DMS79 treated with DMSO at 0.1 percent for 48 hours (cell line): ENCODE data around the gene ITGB1BP1.

ENCODE experiments used
- DNase-seq: peaks from one replicate; lab custom pipeline; 2025; lab: John Stamatoyannopoulos, UW

Gene ITGB1BP1

GRCh38 chr2:9377461-9378097 lies 45.7 kb downstream of the ITGB1BP1 start:
- DNase-seq = no peak

- no peak for DNase-seq
These were observed 47.4 kb downstream of the ITGB1BP1 start for GRCh38 chr2:9375857-9376428.

DNA sequence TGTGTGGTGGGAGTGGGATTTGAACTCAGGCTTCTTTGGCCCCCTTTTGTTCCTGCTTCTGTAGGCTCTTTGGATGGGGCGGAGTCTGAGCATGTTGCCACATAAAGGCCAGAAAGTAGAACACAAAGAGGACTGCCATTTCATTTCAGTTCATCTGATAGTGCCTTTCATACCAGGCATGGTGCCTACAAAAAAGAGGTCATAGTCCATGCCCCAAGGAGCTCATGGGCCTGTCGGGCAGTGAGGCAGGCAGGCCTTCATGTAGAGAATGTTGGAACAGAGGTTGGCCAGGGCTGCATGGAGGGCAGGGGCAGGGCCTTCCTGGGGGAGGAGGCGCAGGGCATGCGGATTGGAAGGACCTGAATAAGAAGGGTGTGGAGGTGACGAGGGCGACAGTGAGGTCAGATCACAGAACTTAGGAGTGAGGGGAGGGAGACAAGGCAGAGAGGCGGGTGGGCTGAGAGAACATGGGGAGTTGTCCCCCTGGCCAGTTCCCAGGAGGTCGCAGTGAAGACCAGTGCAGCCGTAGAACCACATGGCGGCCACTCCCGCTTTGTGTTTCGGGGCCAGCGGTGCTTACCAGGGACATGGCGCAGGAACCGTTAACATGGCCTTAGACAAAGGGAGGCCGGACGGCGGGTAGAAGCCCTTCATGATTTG lies 49.1 kb downstream of the ITGB1BP1 start:
- no peak for DNase-seq

DNA sequence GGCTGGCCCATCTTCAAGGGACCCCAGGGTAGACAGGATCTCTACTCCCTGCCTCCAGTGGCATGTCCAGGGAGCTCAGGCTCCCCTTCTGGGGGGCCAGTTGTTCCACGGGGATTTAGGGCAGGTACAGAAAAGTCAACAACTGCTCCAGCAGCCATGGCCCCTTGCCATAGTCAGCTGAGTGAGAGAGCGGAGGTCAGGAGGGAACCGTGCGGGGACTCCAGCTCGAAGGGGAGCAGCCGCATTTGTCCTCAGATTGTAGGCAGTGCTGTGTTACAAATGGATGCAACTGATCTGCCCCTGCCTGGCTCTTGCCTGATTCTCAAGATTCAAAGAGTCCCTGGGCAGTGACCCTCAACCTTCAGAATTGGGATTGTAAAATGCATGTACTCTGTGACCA lies 49.9 kb downstream of the ITGB1BP1 start:
- DNase-seq = no peak

DNA sequence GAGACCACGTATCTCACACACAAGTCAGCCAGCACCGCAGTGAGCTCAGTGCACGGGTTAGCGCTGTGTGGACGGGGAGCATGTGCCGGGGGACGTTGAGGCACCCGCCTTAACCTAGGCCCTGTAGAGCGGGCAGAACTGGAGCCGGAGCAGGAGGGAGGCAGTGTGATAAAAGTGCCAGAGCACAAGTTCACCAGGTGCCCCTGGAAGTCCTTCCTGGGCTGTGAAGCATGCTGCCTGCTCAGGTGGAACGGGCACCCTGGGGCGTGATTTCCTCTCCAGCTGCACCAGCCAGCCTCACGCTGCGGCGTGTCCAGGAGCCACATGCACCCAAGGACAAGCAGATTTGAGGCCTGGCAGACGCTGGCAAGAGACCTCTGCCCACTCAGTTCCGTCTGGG lies 50.3 kb downstream of the ITGB1BP1 start:
- peak; percentile 46 for DNase-seq

GRCh38 chr2:9370746-9371145 lies 52.6 kb downstream of the ITGB1BP1 start:
- DNase-seq = no peak

DNA sequence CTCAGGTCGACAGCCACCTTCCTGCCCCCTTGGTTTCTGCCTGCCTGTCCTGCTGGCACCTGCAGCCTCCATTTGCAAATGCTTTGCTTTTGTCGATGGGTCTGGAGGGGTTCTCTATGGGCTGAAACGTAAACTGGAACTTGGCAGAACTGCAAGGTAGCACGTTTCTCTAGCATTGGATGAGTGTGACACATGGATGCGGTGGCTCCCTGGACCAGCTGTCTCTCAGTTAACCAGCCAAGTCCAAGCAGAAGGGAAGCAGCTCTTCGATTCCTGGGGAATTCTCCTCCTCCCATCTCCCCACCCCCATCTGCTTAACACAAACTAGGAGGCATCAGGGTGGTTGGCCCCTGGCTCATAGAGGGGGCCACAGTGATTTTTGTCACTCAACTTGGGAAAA lies 57.3 kb downstream of the ITGB1BP1 start:
- no peak for DNase-seq

DNA sequence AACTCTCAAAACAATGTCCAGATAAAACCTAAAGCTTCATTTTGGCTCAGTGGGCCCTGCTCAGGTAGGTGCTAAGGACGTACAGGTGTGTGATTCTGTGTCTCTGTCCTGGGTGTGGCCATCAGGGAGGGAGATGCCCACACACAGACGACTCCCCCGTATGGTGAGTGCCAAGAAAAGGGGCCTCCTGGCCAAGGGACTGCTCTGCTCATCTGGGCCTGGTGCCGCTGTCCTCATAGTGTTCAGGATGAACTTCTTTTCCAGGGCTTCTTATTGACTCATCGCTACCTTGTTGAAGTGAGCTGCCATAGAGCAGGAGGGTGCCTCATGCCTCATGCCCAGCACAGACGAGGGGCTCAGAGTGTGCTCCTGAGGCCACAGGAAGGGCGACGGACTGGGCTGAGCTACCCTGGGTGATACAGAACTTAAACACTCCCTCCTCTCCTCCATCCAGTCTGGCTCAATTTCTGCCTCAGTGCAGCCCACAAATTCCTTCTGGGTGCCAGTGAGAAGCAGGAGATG lies 57.8 kb downstream of the ITGB1BP1 start:
- DNase-seq = no peak

GRCh38 chr2:9364791-9365497 lies 58.4 kb downstream of the ITGB1BP1 start:
- DNase-seq = no peak

DNA sequence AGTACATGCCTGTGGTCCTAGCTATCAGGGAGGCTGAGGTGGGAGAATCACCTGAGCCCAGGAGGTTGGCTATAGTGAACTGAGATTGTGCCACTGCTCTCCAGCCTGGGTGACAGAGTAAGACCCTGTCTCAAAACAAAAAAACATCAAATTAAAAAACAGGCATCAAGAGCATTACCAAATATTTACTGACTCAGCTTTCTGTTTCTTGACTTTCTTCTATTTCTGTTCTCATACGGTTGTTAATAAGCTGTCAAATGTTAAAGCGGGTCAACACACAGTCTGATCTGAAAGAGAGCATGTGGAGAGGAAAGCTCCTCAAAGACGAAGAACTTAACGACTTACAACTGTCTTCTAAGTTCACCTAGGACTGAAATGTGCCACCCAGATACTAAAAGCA lies 59.0 kb downstream of the ITGB1BP1 start:
- DNase-seq = no peak

- DNase-seq = no peak
These were observed 62.6 kb downstream of the ITGB1BP1 start for GRCh38 chr2:9360701-9361100.

- DNase-seq = no peak
These were observed 63.2 kb downstream of the ITGB1BP1 start for GRCh38 chr2:9360110-9360509.

- no peak for DNase-seq
These were observed 63.9 kb downstream of the ITGB1BP1 start for GRCh38 chr2:9359463-9359862.

- no peak for DNase-seq
These were observed 64.5 kb downstream of the ITGB1BP1 start for GRCh38 chr2:9358846-9359245.

GRCh38 chr2:9356261-9356660 lies 67.1 kb downstream of the ITGB1BP1 start:
- DNase-seq = no peak

DNA sequence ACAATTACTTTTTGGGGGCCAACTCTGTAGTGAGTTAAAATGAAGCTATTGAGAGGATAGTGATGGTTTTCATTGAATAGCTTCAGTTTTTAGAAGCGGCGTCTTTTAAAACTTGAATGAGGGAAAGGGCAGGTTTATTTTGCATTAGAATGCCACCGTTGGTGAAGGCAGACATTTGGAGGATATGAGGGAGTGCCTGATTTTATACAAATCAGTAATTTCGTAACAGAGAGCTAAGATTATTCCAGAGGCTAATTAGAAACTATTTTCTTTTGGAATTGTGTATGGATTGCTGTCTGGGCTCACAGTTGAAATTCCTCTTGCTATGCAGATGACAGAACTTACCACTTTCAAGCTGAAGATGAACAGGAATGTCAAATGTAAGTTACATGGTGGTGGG lies 67.6 kb downstream of the ITGB1BP1 start:
- DNase-seq = no peak

GRCh38 chr2:9355270-9355669 lies 68.1 kb downstream of the ITGB1BP1 start:
- DNase-seq = no peak

DNA sequence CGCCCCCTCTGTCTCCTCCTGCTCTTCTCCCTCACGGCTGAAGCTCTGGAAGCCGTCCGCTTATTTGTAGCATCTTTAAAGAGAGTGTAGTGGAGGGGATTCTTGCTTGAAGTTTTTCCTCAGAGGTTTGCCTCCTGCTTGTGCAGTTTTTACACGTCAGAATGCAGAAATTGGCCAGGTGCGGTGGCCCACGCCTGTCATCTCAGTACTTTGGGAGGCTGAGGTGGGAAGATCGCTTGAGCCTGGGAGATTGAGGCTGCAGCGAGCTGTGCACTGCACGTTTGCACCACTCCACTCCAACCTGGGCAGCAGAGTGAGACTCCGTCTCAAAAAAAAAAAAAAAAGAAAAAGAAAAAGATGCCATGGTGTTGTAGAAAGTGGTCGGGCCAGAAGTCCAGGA lies 69.0 kb downstream of the ITGB1BP1 start:
- DNase-seq = no peak
